MCF 10A (cell line): ENCODE data around the gene BRIX1. TPM values are rescaled to one million over a fixed set of nuclear protein-coding genes. Genes with fewer than 3 reads are reported as not detected.

Experiments used
- BruUV-seq: library from RNA; stranded (reverse); fragments of 400-500 nt; replicated peaks from 2 replicates; lab custom pipeline; 2021; lab: Mats Ljungman, UMichigan
- CTCF ChIA-PET: fragments of 300-600 bp; sonication (Branson Sonifier 250); formaldehyde crosslinking; extraction: SDS; loops from one replicate; lab custom pipeline; 2021; ENCODE audit warnings: antibody characterized with exemption, inconsistent platforms; lab: Yijun Ruan, JAX
- POLR2A ChIA-PET: fragments of 300-600, 350-650 bp; sonication (Branson Sonifier 250); formaldehyde crosslinking; extraction: SDS; loops from one replicate; lab custom pipeline; 2020; ENCODE audit warnings: antibody characterized with exemption, inconsistent platforms; lab: Yijun Ruan, JAX
- DNase-seq: peaks from one replicate; pipeline ENCODE4 v3.0.0-alpha.2; 2018; ENCODE audit not compliant: unreplicated experiment
- H3K27ac Mint-ChIP-seq: one replicate; pipeline ENCODE4 v1.8.0; 2022; ENCODE audit warnings: mild to moderate bottlenecking, low read depth, mixed read lengths; ENCODE audit not compliant: unreplicated experiment
- H3K27me3 Mint-ChIP-seq: one replicate; pipeline ENCODE4 v1.8.0; 2022; ENCODE audit warnings: mixed read lengths; ENCODE audit not compliant: insufficient read depth, unreplicated experiment
- H3K36me3 Mint-ChIP-seq: one replicate; pipeline ENCODE4 v1.8.0; 2022; ENCODE audit warnings: mild to moderate bottlenecking, moderate library complexity, mixed read lengths; ENCODE audit not compliant: insufficient read depth, unreplicated experiment
- H3K4me1 Mint-ChIP-seq: one replicate; pipeline ENCODE4 v1.8.0; 2022; ENCODE audit warnings: mixed read lengths; ENCODE audit not compliant: insufficient read depth, unreplicated experiment
- H3K4me3 Mint-ChIP-seq: one replicate; pipeline ENCODE4 v1.8.0; 2022; ENCODE audit warnings: mild to moderate bottlenecking, moderate library complexity, mixed read lengths; ENCODE audit not compliant: unreplicated experiment
- H3K9me3 Mint-ChIP-seq: one replicate; pipeline ENCODE4 v1.8.0; 2022; ENCODE audit warnings: mixed read lengths; ENCODE audit not compliant: unreplicated experiment
- CTCF ChIP-seq: fragments of 200-600 bp; IDR thresholded peaks from one replicate; pipeline ENCODE4 v1.8.0; 2022; ENCODE audit warnings: antibody characterized with exemption, mild to moderate bottlenecking; ENCODE audit not compliant: unreplicated experiment
- intact Hi-C: fragments of 100-400 bp; cut with micrococcal nuclease; formaldehyde crosslinking; loops from 2 replicates; pipeline ENCODE4 v1.14.1; 2022
- total RNA-seq: library from RNA; stranded (reverse); gene quantifications from 2 replicates; pipeline ENCODE4 v1.2.3, GENCODE V29; 2022

The BRIX1 gene
- total RNA-seq, 1 experiment from 2014 or later: 50.8 TPM

GRCh38 chr5:34930462-34930844 is 14.9 kb downstream of the BRIX1 start:
- intact Hi-C loops: loop anchor here (1.0 kb wide), 1 partner anchor 73 kb away; no protein-coding TSS in a partner anchor
- CTCF ChIA-PET: interaction anchor here (0.6 to 1.8 kb wide), 4 partner anchors 9 to 636 kb away, joined by 3 to 13 read pairs (median 5); no protein-coding TSS in a partner anchor

GRCh38 chr5:34930870-34931269 is 15.4 kb downstream of the BRIX1 start:
- ChIA-PET POLR2A (interaction anchor here (1.2 to 3.8 kb wide), 7 partner anchors 9 to 1490 kb away, joined by 3 to 157 read pairs (median 5); partner anchors contain the start of genes AMACR, BRIX1, RAD1 and TARS1), CTCF (interaction anchor here (0.6 to 1.7 kb wide), 3 partner anchors 10 to 635 kb away, joined by 3 to 13 read pairs (median 5); no protein-coding TSS in a partner anchor)
- no peak for DNase-seq
- no peaks in the 10 kb centered on the region for H3K9me3 Mint-ChIP-seq
- H3K4me3 Mint-ChIP-seq: peak overlapping the region; percentile 99
- H3K27me3 Mint-ChIP-seq: no peaks in the 10 kb centered on the region
- H3K4me1 Mint-ChIP-seq: peaks cover 13% of the 10 kb centered on the region
- H3K27ac Mint-ChIP-seq: peak overlapping the region; percentile 98
- BruUV-seq: no TSS peak
- peaks cover 32% of the 10 kb centered on the region for H3K36me3 Mint-ChIP-seq
- no peak for TF ChIP-seq CTCF
- intact Hi-C loops: loop anchor here (1.0 kb wide), 1 partner anchor 72 kb away; no protein-coding TSS in a partner anchor

More at GRCh38 chr5:34930462-34930844, 14.9 kb downstream of the BRIX1 start:
- peak; percentile 14 for DNase-seq
- H3K27me3 Mint-ChIP-seq: no peaks in the 10 kb centered on the region
- POLR2A ChIA-PET: interaction anchor here (0.6 to 3.8 kb wide), 14 partner anchors 9 to 1490 kb away, joined by 3 to 157 read pairs (median 4); partner anchors contain the start of genes AMACR, BRIX1, NADK2 and RAD1
- H3K36me3 Mint-ChIP-seq: peaks cover 32% of the 10 kb centered on the region
- TSS peak; percentile 58 for BruUV-seq
- H3K4me1 Mint-ChIP-seq: peaks cover 13% of the 10 kb centered on the region
- no peak for TF ChIP-seq CTCF
- H3K9me3 Mint-ChIP-seq: no peaks in the 10 kb centered on the region
- H3K4me3 Mint-ChIP-seq: peak overlapping the region; percentile 99
- H3K27ac Mint-ChIP-seq: peak overlapping the region; percentile 98

GRCh38 chr5:34932947-34933346 is 17.4 kb downstream of the BRIX1 start:
- no TSS peak for BruUV-seq
- Mint-ChIP-seq H3K4me3 (no peak overlapping the region), H3K27ac (no peak overlapping the region), H3K27me3 (no peaks in the 10 kb centered on the region), H3K4me1 (peaks cover 13% of the 10 kb centered on the region), H3K9me3 (no peaks in the 10 kb centered on the region), H3K36me3 (peaks cover 39% of the 10 kb centered on the region)
- CTCF ChIA-PET: interaction anchor here (0.5 to 1.1 kb wide), 2 partner anchors 69 to 71 kb away, joined by 3 to 4 read pairs; no protein-coding TSS in a partner anchor
- no peak for TF ChIP-seq CTCF
- no peak for DNase-seq
- POLR2A ChIA-PET: interaction anchor here (0.6 to 1.7 kb wide), 3 partner anchors 14 to 312 kb away, joined by 3 to 4 read pairs (median 4); no protein-coding TSS in a partner anchor
- intact Hi-C loops: no loop called here

- no peaks in the 10 kb centered on the region for H3K4me1 Mint-ChIP-seq
Measured at GRCh38 chr5:34941936-34942335, 26.4 kb downstream of the BRIX1 start.

More at GRCh38 chr5:34941936-34942335, 26.4 kb downstream of the BRIX1 start:
- intact Hi-C loops: no loop called here
- ChIA-PET CTCF (no interaction called here), POLR2A (no interaction called here)
- Mint-ChIP-seq H3K27ac (peak overlapping the region; percentile 4), H3K36me3 (peaks cover 84% of the 10 kb centered on the region), H3K27me3 (no peaks in the 10 kb centered on the region), H3K9me3 (no peaks in the 10 kb centered on the region), H3K4me3 (no peak overlapping the region)
- no peak for TF ChIP-seq CTCF
- no TSS peak for BruUV-seq
- DNase-seq: no peak
